ENCODE data around the gene CRADD.
A peak's percentile ranks its signal among the peaks of the same experiment; 100 is the strongest.
"Not testable (repeated sequence)": the region's sequence is repeated elsewhere in the genome, so short reads cannot be mapped to it uniquely, and the experiment has no call there.

CRADD gene

GRCh38 chr12:93708952-93709351 lies 31.8 kb downstream of the CRADD start:
- no peak for DNase-seq

- DNase-seq, result no peak
These were observed 32.2 kb downstream of the CRADD start for GRCh38 chr12:93709386-93709785.

GRCh38 chr12:93710574-93710926 lies 33.4 kb downstream of the CRADD start:
- DNase-seq, result no peak

GRCh38 chr12:93711502-93711901 lies 34.3 kb downstream of the CRADD start:
- not testable (repeated sequence) for DNase-seq

GRCh38 chr12:93712200-93712599 lies 35.0 kb downstream of the CRADD start:
- DNase-seq, result no peak

GRCh38 chr12:93713060-93713459 lies 35.9 kb downstream of the CRADD start:
- no peak for DNase-seq

GRCh38 chr12:93713800-93714199 lies 36.6 kb downstream of the CRADD start:
- DNase-seq, result no peak

- DNase-seq, result no peak
These were observed 37.2 kb downstream of the CRADD start for GRCh38 chr12:93714382-93714781.

- no peak for DNase-seq
These were observed 42.5 kb downstream of the CRADD start for GRCh38 chr12:93719710-93720109.

- no peak for DNase-seq
These were observed 43.4 kb downstream of the CRADD start for GRCh38 chr12:93720559-93720958.

- no peak for DNase-seq
These were observed 45.0 kb downstream of the CRADD start for GRCh38 chr12:93722179-93722578.

GRCh38 chr12:93722835-93723567 lies 45.8 kb downstream of the CRADD start:
- peak; percentile 12 to 25 for DNase-seq

- DNase-seq, result no peak
These were observed 46.4 kb downstream of the CRADD start for GRCh38 chr12:93723568-93723930.

GRCh38 chr12:93725531-93725930 lies 48.4 kb downstream of the CRADD start:
- no peak for DNase-seq

- DNase-seq, result no peak
These were observed 50.1 kb downstream of the CRADD start for GRCh38 chr12:93727195-93727811.

- DNase-seq, result no peak
These were observed 50.7 kb downstream of the CRADD start for GRCh38 chr12:93727911-93728310.

- DNase-seq, result no peak
These were observed 52.8 kb downstream of the CRADD start for GRCh38 chr12:93729934-93730333.

- peak in 1 of 2 experiments; percentile 34 for DNase-seq
These were observed 56.2 kb downstream of the CRADD start for GRCh38 chr12:93733358-93733757.

- DNase-seq, result no peak
These were observed 56.8 kb downstream of the CRADD start for GRCh38 chr12:93733928-93734327.

GRCh38 chr12:93734784-93735183 lies 57.6 kb downstream of the CRADD start:
- DNase-seq, result peak; percentile 60 to 75

GRCh38 chr12:93736640-93737178 lies 59.5 kb downstream of the CRADD start:
- no peak for DNase-seq

GRCh38 chr12:93737457-93738198 lies 60.5 kb downstream of the CRADD start:
- DNase-seq, result no peak

GRCh38 chr12:93738199-93739058 lies 61.3 kb downstream of the CRADD start:
- DNase-seq, result no peak

All from NCI-H524 (cell line).